Measurements from ENCODE around the gene DUSP8. TPM values are rescaled to one million over a fixed set of nuclear protein-coding genes. Genes with fewer than 3 reads are reported as not detected.
A peak's percentile ranks its signal among the peaks of the same experiment; 100 is the strongest.

Gene DUSP8
- total and polyA plus RNA-seq, 2 experiments from 2014 or later: 0.11 TPM; not detected in 1

DNA sequence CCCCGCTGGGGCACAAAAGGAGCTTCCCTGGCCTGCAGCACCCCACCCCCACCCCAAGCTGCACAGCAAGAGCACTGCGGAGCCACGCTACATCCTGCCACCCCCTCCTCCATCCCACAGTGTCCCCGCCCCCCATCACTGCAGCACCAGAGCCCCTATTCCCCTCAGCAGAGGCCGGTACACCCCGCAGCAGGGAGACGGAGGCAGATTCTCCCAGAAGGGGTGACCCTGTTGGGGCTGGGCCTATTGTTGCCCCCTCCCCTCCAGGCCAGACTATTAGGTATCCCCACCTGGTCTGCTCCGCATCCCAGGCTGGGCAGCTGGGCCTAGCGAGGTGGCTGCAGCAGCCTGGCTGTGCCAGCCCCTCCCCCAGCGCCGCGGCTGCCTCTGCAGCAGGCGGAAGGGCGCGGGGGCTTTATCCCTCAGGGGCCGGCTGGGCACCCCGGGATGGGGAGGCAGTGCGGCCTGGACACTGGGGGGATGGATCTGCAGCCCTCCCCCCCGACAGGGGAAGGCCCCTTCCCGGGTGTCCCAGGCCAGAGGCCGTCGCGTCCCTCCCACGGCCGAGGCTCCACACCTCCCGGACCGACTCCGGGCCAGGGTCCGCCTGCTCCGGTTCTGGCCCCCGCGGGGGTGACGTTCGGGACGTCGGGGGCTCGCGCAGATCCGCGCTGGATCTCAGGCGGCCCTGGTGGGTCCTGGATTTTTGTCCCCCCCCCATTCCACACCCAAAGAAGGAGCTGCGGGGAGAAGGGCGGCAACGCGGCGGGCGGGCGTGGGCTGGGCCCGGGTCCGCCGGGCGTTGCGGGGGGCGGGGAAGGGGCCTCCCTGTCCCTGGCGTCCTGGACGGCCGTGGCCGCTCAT is 943 bp downstream of the DUSP8 start:
- Histone ChIP-seq H3K79me2 (ENCODE audit: insufficient read depth) (no peaks in the 10 kb centered on the region), H3K9me2 (ENCODE audit: insufficient read depth) (no peaks in the 10 kb centered on the region), H3K36me3 (ENCODE audit: low read depth) (no peaks in the 10 kb centered on the region), H3K4me3 (peak overlapping the region; percentile 22; the same call in 1 of the 2 replicates), H3K27me3 (replicated peaks; ENCODE audit: insufficient read depth) (peaks cover 21% of the 10 kb centered on the region), H3K4me2 (ENCODE audit: unreplicated experiment) (no peak overlapping the region), H3K9ac (no peak overlapping the region), H4K20me1 (ENCODE audit: insufficient read depth) (no peaks in the 10 kb centered on the region), H3K27ac (no peak overlapping the region), H2AFZ (no peak overlapping the region), H3F3A (ENCODE audit: insufficient read depth) (0 out of 2 replicates have a peak, but pooled peaks cover 3% of the 10 kb centered on the region), H3K9me3 (ENCODE audit: low read depth) (no peaks in the 10 kb centered on the region), H3K4me1 (ENCODE audit: insufficient read depth) (no peaks in the 10 kb centered on the region)
- in situ Hi-C loops (cut with MboI): no loop called here
- 16 to 27% methylated on average over 28 to 35 of the region's 58 CpGs for WGBS, 2 experiments (ENCODE audit: low coverage in 1 of 2, low lambda C conversion rate in 2 of 2, missing lambda C conversion rate in 2 of 2)
- no peak for TF ChIP-seq EZH2phosphoT487 (IDR thresholded peaks at IDR 0.05; ENCODE audit: insufficient read depth, low read depth)
- TF ChIP-seq EZH2 (IDR thresholded peaks at IDR 0.05; ENCODE audit: insufficient read depth, poor library complexity, severe bottlenecking): peak; percentile 55
- DNase-seq: no peak

DNA sequence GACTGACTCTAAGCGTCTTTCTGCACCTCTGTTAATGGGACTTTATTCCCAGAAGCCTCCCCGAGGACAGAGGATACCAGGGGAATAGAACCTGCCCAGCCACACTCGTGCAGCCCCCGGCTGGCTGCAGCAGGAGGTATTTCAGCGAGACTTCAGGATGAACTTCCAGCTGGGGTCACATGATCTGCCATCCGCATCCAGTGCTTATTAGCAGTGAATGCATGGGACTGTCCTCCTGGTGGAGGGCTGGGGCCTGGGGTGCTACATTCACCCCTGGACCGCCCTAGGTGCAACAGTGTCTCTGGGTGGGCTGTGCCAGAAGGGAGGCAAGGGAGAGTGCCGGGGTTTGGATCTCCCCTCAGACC is 1.6 kb downstream of the DUSP8 start:
- H3K9me2 ChIP-seq (ENCODE audit: insufficient read depth): no peaks in the 10 kb centered on the region
- no peaks in the 10 kb centered on the region for H3K9me3 ChIP-seq (ENCODE audit: low read depth)
- no peak overlapping the region for H3K4me2 ChIP-seq (ENCODE audit: unreplicated experiment)
- H3K9ac ChIP-seq: no peak overlapping the region
- 0 out of 2 replicates have a peak, but pooled peaks cover 3% of the 10 kb centered on the region for H3F3A ChIP-seq (ENCODE audit: insufficient read depth)
- H3K27ac ChIP-seq: no peak overlapping the region
- 84 to 85% methylated on average over 8 of the region's 8 CpGs for WGBS, 2 experiments (ENCODE audit: low coverage in 1 of 2, low lambda C conversion rate in 2 of 2, missing lambda C conversion rate in 2 of 2)
- no peaks in the 10 kb centered on the region for H4K20me1 ChIP-seq (ENCODE audit: insufficient read depth)
- H3K4me3 ChIP-seq: no peak overlapping the region
- in situ Hi-C loops (cut with MboI): no loop called here
- peaks cover 21% of the 10 kb centered on the region for H3K27me3 ChIP-seq (replicated peaks; ENCODE audit: insufficient read depth)
- no peaks in the 10 kb centered on the region for H3K36me3 ChIP-seq (ENCODE audit: low read depth)
- H3K4me1 ChIP-seq (ENCODE audit: insufficient read depth): no peaks in the 10 kb centered on the region
- no peaks in the 10 kb centered on the region for H3K79me2 ChIP-seq (ENCODE audit: insufficient read depth)
- DNase-seq: no peak
- no peak overlapping the region for H2AFZ ChIP-seq
- TF ChIP-seq EZH2phosphoT487 (IDR thresholded peaks at IDR 0.05; ENCODE audit: insufficient read depth, low read depth) (no peak), EZH2 (IDR thresholded peaks at IDR 0.05; ENCODE audit: insufficient read depth, poor library complexity, severe bottlenecking) (no peak)

DNA sequence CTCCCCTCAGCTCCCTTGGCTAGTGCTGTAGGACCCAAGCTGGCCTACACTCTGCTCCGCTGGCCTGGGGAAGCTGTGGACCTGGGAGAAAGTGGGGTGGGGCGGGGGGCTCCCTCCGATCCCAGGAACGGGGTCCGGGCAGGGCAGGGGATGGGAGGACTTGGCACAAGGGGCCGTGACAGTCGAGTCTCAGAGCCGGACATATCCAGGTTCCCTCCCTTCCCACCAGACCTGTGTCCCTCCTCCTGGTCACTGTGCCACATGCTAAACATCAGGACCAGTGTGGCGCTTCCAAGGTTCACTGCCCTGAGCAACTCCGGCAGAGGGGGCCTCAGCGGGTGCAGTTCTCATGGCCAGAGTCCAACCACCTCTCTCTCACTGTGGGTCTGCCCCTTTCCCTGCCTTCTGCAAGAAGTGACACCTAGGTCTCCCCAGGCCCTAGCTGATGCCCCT is 2.0 kb downstream of the DUSP8 start:
- no peak for TF ChIP-seq EZH2 (IDR thresholded peaks at IDR 0.05; ENCODE audit: insufficient read depth, poor library complexity, severe bottlenecking)
- no peak for TF ChIP-seq EZH2phosphoT487 (IDR thresholded peaks at IDR 0.05; ENCODE audit: insufficient read depth, low read depth)
- no peaks in the 10 kb centered on the region for H3K79me2 ChIP-seq (ENCODE audit: insufficient read depth)
- H4K20me1 ChIP-seq (ENCODE audit: insufficient read depth): no peaks in the 10 kb centered on the region
- no peaks in the 10 kb centered on the region for H3K4me1 ChIP-seq (ENCODE audit: insufficient read depth)
- no peak overlapping the region for H3K4me3 ChIP-seq
- no peaks in the 10 kb centered on the region for H3K9me2 ChIP-seq (ENCODE audit: insufficient read depth)
- no peak overlapping the region for H3K9ac ChIP-seq
- H3K9me3 ChIP-seq (ENCODE audit: low read depth): no peaks in the 10 kb centered on the region
- no peak for DNase-seq
- no peak overlapping the region for H3K27ac ChIP-seq
- H3K4me2 ChIP-seq (ENCODE audit: unreplicated experiment): no peak overlapping the region
- 0 out of 2 replicates have a peak, but pooled peaks cover 3% of the 10 kb centered on the region for H3F3A ChIP-seq (ENCODE audit: insufficient read depth)
- peaks cover 21% of the 10 kb centered on the region for H3K27me3 ChIP-seq (replicated peaks; ENCODE audit: insufficient read depth)
- H2AFZ ChIP-seq: no peak overlapping the region
- no peaks in the 10 kb centered on the region for H3K36me3 ChIP-seq (ENCODE audit: low read depth)
- 50 to 57% methylated on average over 7 to 11 of the region's 11 CpGs for WGBS, 2 experiments (ENCODE audit: low coverage in 1 of 2, low lambda C conversion rate in 2 of 2, missing lambda C conversion rate in 2 of 2)
- in situ Hi-C loops (cut with MboI): no loop called here

DNA sequence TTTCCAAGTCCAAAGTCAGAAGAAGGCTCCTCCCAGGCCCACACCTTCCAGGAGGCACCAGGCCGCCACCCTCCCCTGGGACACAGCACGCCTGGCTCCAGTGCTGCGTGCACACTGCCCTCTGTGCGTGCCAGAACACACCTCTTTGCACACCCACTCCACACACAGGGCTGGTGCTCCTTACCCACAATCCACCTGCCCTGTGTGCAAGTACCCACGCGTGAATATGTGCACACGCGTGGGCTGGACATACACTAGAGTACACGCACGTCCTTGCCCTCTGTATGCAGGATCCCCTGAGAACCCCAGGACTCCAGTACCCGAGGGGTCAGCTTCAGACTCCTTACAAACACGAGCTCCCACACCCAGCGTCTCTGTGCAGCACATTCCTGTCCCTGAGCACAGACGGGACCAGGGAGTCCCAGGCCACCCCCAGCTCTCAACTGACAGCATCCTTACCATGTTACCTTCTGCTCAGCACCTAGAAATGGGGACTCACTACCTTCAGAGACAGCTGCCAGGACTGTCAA is 2.8 kb downstream of the DUSP8 start:
- Histone ChIP-seq H3K36me3 (ENCODE audit: low read depth) (no peaks in the 10 kb centered on the region), H3K4me2 (ENCODE audit: unreplicated experiment) (no peak overlapping the region), H3K4me3 (no peak overlapping the region), H2AFZ (no peak overlapping the region), H3K9ac (no peak overlapping the region), H3K27me3 (replicated peaks; ENCODE audit: insufficient read depth) (peaks cover 21% of the 10 kb centered on the region), H3K4me1 (ENCODE audit: insufficient read depth) (no peaks in the 10 kb centered on the region), H3K9me3 (ENCODE audit: low read depth) (no peaks in the 10 kb centered on the region), H3K9me2 (ENCODE audit: insufficient read depth) (no peaks in the 10 kb centered on the region), H3K27ac (no peak overlapping the region), H4K20me1 (ENCODE audit: insufficient read depth) (no peaks in the 10 kb centered on the region), H3K79me2 (ENCODE audit: insufficient read depth) (no peaks in the 10 kb centered on the region), H3F3A (ENCODE audit: insufficient read depth) (no peaks in the 10 kb centered on the region)
- in situ Hi-C loops (cut with MboI): no loop called here
- no peak for TF ChIP-seq EZH2phosphoT487 (IDR thresholded peaks at IDR 0.05; ENCODE audit: insufficient read depth, low read depth)
- no peak for TF ChIP-seq EZH2 (IDR thresholded peaks at IDR 0.05; ENCODE audit: insufficient read depth, poor library complexity, severe bottlenecking)
- WGBS, 2 experiments (ENCODE audit: low coverage in 1 of 2, low lambda C conversion rate in 2 of 2, missing lambda C conversion rate in 2 of 2): 66 to 69% methylated on average over 13 to 14 of the region's 14 CpGs
- no peak for DNase-seq
